Heart left ventricle (tissue), 13 donors: ENCODE measurements around the gene POU2AF2.
"Not testable (repeated sequence)": the region's sequence is repeated elsewhere in the genome, so short reads cannot be mapped to it uniquely, and the experiment has no call there.

Experiments used
- CTCF ChIP-seq, 12 donors: fragments of 200-600 bp; sonication (generic) in 4 of 12; IDR thresholded peaks; one replicate each; pipeline versions ENCODE4 v1.5.0 to v1.8.0; 2018 to 2022; ENCODE audit warnings: antibody characterized with exemption in 12 of 12, mild to moderate bottlenecking in 5 of 12
- POLR2A ChIP-seq, 2 donors: fragments of 450-650 bp; IDR thresholded peaks; one replicate each; pipeline ENCODE4 v1.6.1; 2017; ENCODE audit warnings: antibody characterized with exemption in 2 of 2, mild to moderate bottlenecking in 2 of 2, moderate library complexity in 2 of 2
- donor health status: ischemic (EF 13 %, LVEDD 7.1; RV severe dilation, severe dysfunction).
- donor health status: DM: no; HTN: yes; CAD: no.
- donor health status: DM: no; HTN: no; CAD: no.
- donor health status: ischemic (EF 25% LVEDD 6.9; RV normal size, moderate dysfunction).
- donor health status: ischemic (EF 25% LVEDD 5.7; RV mildly dilated, moderate dysfunction).
- donor health status: ischemic (EF 35%, LVEDD 5.7; RV mildly dilated, moderate dysfunction).
- donor health status: nonischemic (EF 11% LVEDD 7.7; RV severe dilation, severe dysfunction).
- donor health status: DM: yes; HTN: yes; CAD: no.
- donor health status: PGD.
- donor health status: ischemic (EF 29% LVEDD 5.4; RV normal size, mild dysfunction).
- donor health status: nonischemic (EF 23%, LVEDD 6.1; RV moderate dilation, normal function).

- TF ChIP-seq CTCF, POLR2A (IDR thresholded peaks at IDR 0.05): not testable (repeated sequence)
Measured at GRCh38 chr11:111268303-111268702, 22.8 kb downstream of the POU2AF2 start.
